GM12878 (cell line): ENCODE data around the gene PCSK5. TPM values are rescaled to one million over a fixed set of nuclear protein-coding genes. Genes with fewer than 3 reads are reported as not detected.

Experiments
- ATAC-seq: fragments of 200-7000 bp; cut with Tn5 transposase; 3 replicates; pipeline ENCODE4 v1.9.1; 2020; ENCODE audit warnings: mild to moderate bottlenecking, moderate library complexity
- BruUV-seq: library from RNA; stranded (reverse); fragments of 400-500 nt; replicated peaks from 2 replicates; lab custom pipeline; 2021; lab: Mats Ljungman, UMichigan
- CTCF ChIA-PET: fragments of 300-600 bp; sonication (Branson Sonifier 250); formaldehyde crosslinking; extraction: SDS; loops from one replicate; lab custom pipeline; 2021; ENCODE audit warnings: inconsistent platforms; lab: Yijun Ruan, JAX
- POLR2A ChIA-PET: fragments of 350-600 bp; formaldehyde crosslinking; extraction: SDS; loops from one replicate; lab custom pipeline; 2021; ENCODE audit warnings: inconsistent platforms; lab: Charles Lee
- RAD21 ChIA-PET: fragments of 300-600 bp; sonication (Branson Sonifier 250); formaldehyde crosslinking; loops from one replicate; lab custom pipeline; 2023; ENCODE audit warnings: antibody characterized with exemption; ENCODE audit not compliant: unreplicated experiment; lab: Charles Lee
- SMC1A ChIA-PET: fragments of 300-600 bp; sonication (Branson Sonifier 250); formaldehyde crosslinking; loops from one replicate; lab custom pipeline; 2023; ENCODE audit not compliant: unreplicated experiment, uncharacterized antibody; lab: Charles Lee
- DNase-seq: peaks from one replicate; pipeline ENCODE4 v3.0.0-alpha.2; 2011; ENCODE audit warnings: low read depth, low spot score
- FAIRE-seq: peaks from 3 replicates; lab custom pipeline; 2011; peaks lifted over from hg19 to GRCh38; lab: Jason Lieb, UNC
- H2AFZ ChIP-seq: 2 replicates; pipeline ENCODE4 v1.6.0; 2011; ENCODE audit warnings: low read depth, low read length, control low read depth; ENCODE audit not compliant: control insufficient read depth
- H3K27ac ChIP-seq: 2 replicates; pipeline ENCODE4 v1.5.1; 2011; ENCODE audit warnings: control low read depth; ENCODE audit not compliant: control insufficient read depth, insufficient read depth
- H3K27me3 ChIP-seq, 2 experiments: replicated peaks in 1 of 2; 2 replicates each; pipeline versions ENCODE4 v1.6.0 to v1.6.1; 2011; ENCODE audit warnings: low read length in 1 of 2; ENCODE audit not compliant: control insufficient read depth in 2 of 2, insufficient read depth in 2 of 2
- H3K36me3 ChIP-seq, 2 experiments: 2 replicates each; pipeline ENCODE4 v1.5.1; 2011; ENCODE audit warnings: low read length in 1 of 2; ENCODE audit not compliant: control insufficient read depth in 2 of 2, insufficient read depth in 2 of 2
- H3K4me1 ChIP-seq: 2 replicates; pipeline ENCODE4 v1.6.1; 2011; ENCODE audit warnings: mild to moderate bottlenecking, low read length, moderate library complexity, mixed read lengths; ENCODE audit not compliant: control insufficient read depth, insufficient read depth
- H3K4me2 ChIP-seq: 2 replicates; pipeline ENCODE4 v1.6.0; 2011; ENCODE audit warnings: control low read depth; ENCODE audit not compliant: control insufficient read depth, insufficient read depth
- H3K4me3 ChIP-seq: fragments of 200-600 bp; sonication (generic); 2 replicates; pipeline ENCODE4 v1.5.1; 2016
- H3K79me2 ChIP-seq: 2 replicates; pipeline ENCODE4 v1.6.0; 2011; ENCODE audit warnings: low read length; ENCODE audit not compliant: control insufficient read depth, insufficient read depth
- H3K9ac ChIP-seq: 2 replicates; pipeline ENCODE4 v1.8.0; 2011; ENCODE audit warnings: low read length, control low read depth, mixed read lengths; ENCODE audit not compliant: control insufficient read depth, insufficient read depth
- H3K9me3 ChIP-seq: replicated peaks from 3 replicates; pipeline ENCODE4 v1.5.1; 2011; ENCODE audit warnings: mild to moderate bottlenecking, low read length; ENCODE audit not compliant: control insufficient read depth, insufficient read depth
- H4K20me1 ChIP-seq: 2 replicates; pipeline ENCODE4 v1.6.0; 2011; ENCODE audit not compliant: control insufficient read depth, insufficient read depth
- EED ChIP-seq: sonication (generic); IDR thresholded peaks from 2 replicates; pipeline ENCODE4 v1.6.1; 2016; ENCODE audit warnings: antibody characterized with exemption, low read depth
- NBN ChIP-seq: fragments of 450-650 bp; IDR thresholded peaks from 2 replicates; pipeline ENCODE4 v1.6.1; 2016
- PAX8 ChIP-seq: fragments of 450-650 bp; IDR thresholded peaks from 2 replicates; pipeline ENCODE4 v1.6.1; 2017; ENCODE audit warnings: mild to moderate bottlenecking, moderate library complexity
- SRF ChIP-seq, 2 experiments: IDR thresholded peaks; 2 replicates each; pipeline ENCODE4 v1.6.1; 2011; ENCODE audit warnings: low read depth in 2 of 2, low read length in 2 of 2, mild to moderate bottlenecking in 1 of 2, moderate library complexity in 1 of 2
- WGBS: methylation state at CpG from one replicate; pipeline ENCODE4 v1.1.6; 2016; ENCODE audit warnings: low lambda C conversion rate; ENCODE audit not compliant: insufficient replicate concordance, insufficient coverage; ENCODE audit errors: missing lambda C conversion rate; 5-methylcytosine and 5-hydroxymethylcytosine counted together
- in situ Hi-C: fragments of 300-500 bp; cut with MboI; formaldehyde crosslinking; loops from 9 replicates; pipeline ENCODE4 v1.14.3; 2018; ENCODE audit warnings: mixed read lengths
- intact Hi-C: fragments of 100-400 bp; cut with micrococcal nuclease; formaldehyde crosslinking; loops from one replicate; pipeline ENCODE4 v1.14.2; 2022; ENCODE audit not compliant: unreplicated experiment
- polyA plus RNA-seq, 11 experiments: library from polyadenylated mRNA; depleted of rRNA in 4 of 11; unstranded in 6 of 11; stranded (reverse) in 5 of 11; fragments of >200 nt; fragmentation: Nextera tagmentation in 4 of 11; fragmentation: Illumina TruSeq in 1 of 11; extraction: Ambion mirVana in 4 of 11; extraction: Trizol in 1 of 11; gene quantifications; 1 replicate in 1 of 11; 2 replicates in 10 of 11; pipeline versions ENCODE4 v1.2.1 to v1.2.3, GENCODE V29; 2011 to 2016; ENCODE audit warnings: inconsistent platforms in 2 of 11, missing spikeins in 2 of 11, low read depth in 1 of 11
- total RNA-seq, 4 experiments: library from RNA; depleted of rRNA in 3 of 4; stranded (reverse); fragments of >200 nt in 3 of 4; fragmentation: Illumina TruSeq in 1 of 4; extraction: Trizol in 1 of 4; gene quantifications; 2 replicates each; pipeline versions ENCODE4 v1.2.1 to v1.2.3, GENCODE V29; 2013 to 2021
- TF ChIP-seq, protein P1 (sequence below): IDR thresholded peaks from 2 replicates; pipeline ENCODE4 v1.6.1; 2012; ENCODE audit warnings: improper control_type of control experiment, low read depth, low read length; ENCODE audit not compliant: insufficient replicate concordance
- TF ChIP-seq, protein P2 (sequence below): fragments of 150-350 bp; IDR thresholded peaks from 2 replicates; pipeline ENCODE4 v1.6.1; 2016; ENCODE audit warnings: low read depth, low read length

The PCSK5 gene
- total and polyA plus RNA-seq, 10 of the 15 experiments (the other 5 are each of a cell fraction or from before 2014, with no cell fraction given), result 0.01 to 0.13 (median 0.04) TPM; not detected in 3

DNA sequence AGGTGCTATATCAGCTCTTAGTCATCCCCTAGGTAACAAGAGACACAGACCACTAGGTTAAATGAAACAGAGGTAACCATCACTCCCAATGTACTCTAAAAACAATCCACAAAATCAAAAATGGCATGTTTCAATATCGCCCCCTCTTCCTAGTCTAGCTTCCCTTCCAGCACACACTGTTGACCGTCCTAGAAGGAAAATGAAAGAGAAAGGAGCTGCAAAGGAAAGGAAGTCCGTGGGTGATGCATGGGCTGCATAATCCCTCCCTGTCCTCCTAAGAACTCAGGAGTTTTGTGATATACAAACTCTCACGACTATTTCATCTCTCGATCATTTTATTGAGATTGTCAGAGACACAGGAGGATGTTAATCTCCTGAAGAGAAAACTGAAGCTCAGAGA is 402.2 kb downstream of the PCSK5 start:
- Histone ChIP-seq H3K4me1 (no peaks in the 10 kb centered on the region; the same call in 1 of the 2 replicates), H3K4me3 (no peak overlapping the region), H3K4me2 (no peak overlapping the region), H2AFZ (no peak overlapping the region), H3K9me3 (no peaks in the 10 kb centered on the region; the same call in 2 of the 3 replicates), H3K27me3 (no peaks in the 10 kb centered on the region; a peak in 1 of 4 replicates), H4K20me1 (no peaks in the 10 kb centered on the region), H3K27ac (no peak overlapping the region), H3K36me3 (no peaks in the 10 kb centered on the region), H3K9ac (no peak overlapping the region), H3K79me2 (no peaks in the 10 kb centered on the region)
- in situ Hi-C loops, result no loop called here
- ChIA-PET SMC1A (interaction anchor here (1.4 kb wide), 1 partner anchor 11 kb away, joined by 4 read pairs; no protein-coding TSS in a partner anchor), POLR2A (no interaction called here), CTCF (no interaction called here), RAD21 (interaction anchor here (0.9 kb wide), 1 partner anchor 19 kb away, joined by 3 read pairs; no protein-coding TSS in a partner anchor)
- intact Hi-C loops, result loop anchor here (10.0 kb wide), 1 partner anchor 1098 kb away; no protein-coding TSS in a partner anchor
- no TSS peak for BruUV-seq
- WGBS, result 26% methylated on average over 5 of the region's 5 CpGs
- ATAC-seq (no peak), DNase-seq (no peak), FAIRE-seq (no peak)
- no peak for TF ChIP-seq EED

DNA sequence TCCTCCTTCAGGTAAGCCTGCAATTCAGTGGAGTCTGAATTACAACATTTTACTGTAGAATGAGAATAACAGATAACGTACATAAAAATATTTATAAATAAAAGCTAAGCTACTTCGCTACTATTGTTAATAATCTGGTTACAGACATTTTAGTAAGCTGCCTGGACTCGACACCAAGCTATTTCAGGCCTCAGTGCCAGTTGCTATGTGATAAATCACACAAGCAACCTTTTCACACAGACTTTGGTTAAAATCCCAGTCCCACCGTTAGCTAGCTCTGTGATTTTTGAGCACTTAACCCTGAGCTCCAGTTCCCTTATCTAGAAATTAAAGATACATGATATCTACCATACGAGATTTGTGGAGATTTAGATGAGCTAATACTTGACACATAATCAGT is 403.8 kb downstream of the PCSK5 start:
- Histone ChIP-seq H3K79me2 (no peaks in the 10 kb centered on the region), H3K4me1 (no peaks in the 10 kb centered on the region; the same call in 1 of the 2 replicates), H4K20me1 (no peaks in the 10 kb centered on the region), H3K9me3 (no peaks in the 10 kb centered on the region; the same call in 2 of the 3 replicates), H2AFZ (no peak overlapping the region), H3K4me2 (no peak overlapping the region), H3K9ac (no peak overlapping the region), H3K36me3 (no peaks in the 10 kb centered on the region), H3K27ac (no peak overlapping the region), H3K4me3 (no peak overlapping the region), H3K27me3 (no peaks in the 10 kb centered on the region; a peak in 1 of 4 replicates)
- no peak for FAIRE-seq
- RAD21 ChIA-PET, result no interaction called here
- CTCF ChIA-PET, result interaction anchor here (1.4 kb wide), 1 partner anchor 9 kb away, joined by 6 read pairs; no protein-coding TSS in a partner anchor
- BruUV-seq, result no TSS peak
- WGBS, result 11% methylated on average over 5 of the region's 5 CpGs
- SMC1A ChIA-PET, result no interaction called here
- POLR2A ChIA-PET, result no interaction called here
- intact Hi-C loops (loop anchor here (10.0 kb wide), 1 partner anchor 1100 kb away; no protein-coding TSS in a partner anchor), in situ Hi-C loops (no loop called here)
- DNase-seq, result no peak
- ATAC-seq, result no peak
- TF ChIP-seq, protein P1, sequence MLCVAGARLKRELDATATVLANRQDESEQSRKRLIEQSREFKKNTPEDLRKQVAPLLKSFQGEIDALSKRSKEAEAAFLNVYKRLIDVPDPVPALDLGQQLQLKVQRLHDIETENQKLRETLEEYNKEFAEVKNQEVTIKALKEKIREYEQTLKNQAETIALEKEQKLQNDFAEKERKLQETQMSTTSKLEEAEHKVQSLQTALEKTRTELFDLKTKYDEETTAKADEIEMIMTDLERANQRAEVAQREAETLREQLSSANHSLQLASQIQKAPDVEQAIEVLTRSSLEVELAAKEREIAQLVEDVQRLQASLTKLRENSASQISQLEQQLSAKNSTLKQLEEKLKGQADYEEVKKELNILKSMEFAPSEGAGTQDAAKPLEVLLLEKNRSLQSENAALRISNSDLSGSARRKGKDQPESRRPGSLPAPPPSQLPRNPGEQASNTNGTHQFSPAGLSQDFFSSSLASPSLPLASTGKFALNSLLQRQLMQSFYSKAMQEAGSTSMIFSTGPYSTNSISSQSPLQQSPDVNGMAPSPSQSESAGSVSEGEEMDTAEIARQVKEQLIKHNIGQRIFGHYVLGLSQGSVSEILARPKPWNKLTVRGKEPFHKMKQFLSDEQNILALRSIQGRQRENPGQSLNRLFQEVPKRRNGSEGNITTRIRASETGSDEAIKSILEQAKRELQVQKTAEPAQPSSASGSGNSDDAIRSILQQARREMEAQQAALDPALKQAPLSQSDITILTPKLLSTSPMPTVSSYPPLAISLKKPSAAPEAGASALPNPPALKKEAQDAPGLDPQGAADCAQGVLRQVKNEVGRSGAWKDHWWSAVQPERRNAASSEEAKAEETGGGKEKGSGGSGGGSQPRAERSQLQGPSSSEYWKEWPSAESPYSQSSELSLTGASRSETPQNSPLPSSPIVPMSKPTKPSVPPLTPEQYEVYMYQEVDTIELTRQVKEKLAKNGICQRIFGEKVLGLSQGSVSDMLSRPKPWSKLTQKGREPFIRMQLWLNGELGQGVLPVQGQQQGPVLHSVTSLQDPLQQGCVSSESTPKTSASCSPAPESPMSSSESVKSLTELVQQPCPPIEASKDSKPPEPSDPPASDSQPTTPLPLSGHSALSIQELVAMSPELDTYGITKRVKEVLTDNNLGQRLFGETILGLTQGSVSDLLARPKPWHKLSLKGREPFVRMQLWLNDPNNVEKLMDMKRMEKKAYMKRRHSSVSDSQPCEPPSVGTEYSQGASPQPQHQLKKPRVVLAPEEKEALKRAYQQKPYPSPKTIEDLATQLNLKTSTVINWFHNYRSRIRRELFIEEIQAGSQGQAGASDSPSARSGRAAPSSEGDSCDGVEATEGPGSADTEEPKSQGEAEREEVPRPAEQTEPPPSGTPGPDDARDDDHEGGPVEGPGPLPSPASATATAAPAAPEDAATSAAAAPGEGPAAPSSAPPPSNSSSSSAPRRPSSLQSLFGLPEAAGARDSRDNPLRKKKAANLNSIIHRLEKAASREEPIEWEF, result no peak
- TF ChIP-seq, protein P2, sequence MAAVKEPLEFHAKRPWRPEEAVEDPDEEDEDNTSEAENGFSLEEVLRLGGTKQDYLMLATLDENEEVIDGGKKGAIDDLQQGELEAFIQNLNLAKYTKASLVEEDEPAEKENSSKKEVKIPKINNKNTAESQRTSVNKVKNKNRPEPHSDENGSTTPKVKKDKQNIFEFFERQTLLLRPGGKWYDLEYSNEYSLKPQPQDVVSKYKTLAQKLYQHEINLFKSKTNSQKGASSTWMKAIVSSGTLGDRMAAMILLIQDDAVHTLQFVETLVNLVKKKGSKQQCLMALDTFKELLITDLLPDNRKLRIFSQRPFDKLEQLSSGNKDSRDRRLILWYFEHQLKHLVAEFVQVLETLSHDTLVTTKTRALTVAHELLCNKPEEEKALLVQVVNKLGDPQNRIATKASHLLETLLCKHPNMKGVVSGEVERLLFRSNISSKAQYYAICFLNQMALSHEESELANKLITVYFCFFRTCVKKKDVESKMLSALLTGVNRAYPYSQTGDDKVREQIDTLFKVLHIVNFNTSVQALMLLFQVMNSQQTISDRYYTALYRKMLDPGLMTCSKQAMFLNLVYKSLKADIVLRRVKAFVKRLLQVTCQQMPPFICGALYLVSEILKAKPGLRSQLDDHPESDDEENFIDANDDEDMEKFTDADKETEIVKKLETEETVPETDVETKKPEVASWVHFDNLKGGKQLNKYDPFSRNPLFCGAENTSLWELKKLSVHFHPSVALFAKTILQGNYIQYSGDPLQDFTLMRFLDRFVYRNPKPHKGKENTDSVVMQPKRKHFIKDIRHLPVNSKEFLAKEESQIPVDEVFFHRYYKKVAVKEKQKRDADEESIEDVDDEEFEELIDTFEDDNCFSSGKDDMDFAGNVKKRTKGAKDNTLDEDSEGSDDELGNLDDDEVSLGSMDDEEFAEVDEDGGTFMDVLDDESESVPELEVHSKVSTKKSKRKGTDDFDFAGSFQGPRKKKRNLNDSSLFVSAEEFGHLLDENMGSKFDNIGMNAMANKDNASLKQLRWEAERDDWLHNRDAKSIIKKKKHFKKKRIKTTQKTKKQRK, result no peak
- TF ChIP-seq SRF (IDR thresholded peaks at IDR 0.05; ENCODE audit: low read depth in 2 of 2, low read length in 2 of 2), result no peak
- TF ChIP-seq NBN, result no peak
- TF ChIP-seq PAX8, result no peak
